ENCODE results near the gene FRS3.

DNA sequence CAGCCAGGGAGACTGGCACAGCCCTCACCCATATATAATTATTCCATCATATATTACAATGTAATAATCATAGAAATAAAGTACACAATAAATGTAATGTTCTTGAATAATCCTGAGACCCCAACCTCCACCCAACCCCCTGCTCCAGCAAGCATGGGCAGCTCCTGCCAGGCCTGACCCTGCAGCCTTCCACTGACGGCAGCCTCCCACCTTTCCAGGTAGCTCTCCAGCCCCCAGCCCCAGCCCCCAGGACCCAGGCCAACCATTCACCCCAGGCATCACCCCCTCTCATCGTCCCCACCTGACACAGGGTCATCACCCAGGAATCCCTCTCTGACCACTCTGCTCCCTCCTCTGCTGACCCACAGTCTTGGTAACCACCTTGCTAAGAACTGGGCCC is 58.9 kb downstream of the FRS3 start:
- TF ChIP-seq, protein P1, sequence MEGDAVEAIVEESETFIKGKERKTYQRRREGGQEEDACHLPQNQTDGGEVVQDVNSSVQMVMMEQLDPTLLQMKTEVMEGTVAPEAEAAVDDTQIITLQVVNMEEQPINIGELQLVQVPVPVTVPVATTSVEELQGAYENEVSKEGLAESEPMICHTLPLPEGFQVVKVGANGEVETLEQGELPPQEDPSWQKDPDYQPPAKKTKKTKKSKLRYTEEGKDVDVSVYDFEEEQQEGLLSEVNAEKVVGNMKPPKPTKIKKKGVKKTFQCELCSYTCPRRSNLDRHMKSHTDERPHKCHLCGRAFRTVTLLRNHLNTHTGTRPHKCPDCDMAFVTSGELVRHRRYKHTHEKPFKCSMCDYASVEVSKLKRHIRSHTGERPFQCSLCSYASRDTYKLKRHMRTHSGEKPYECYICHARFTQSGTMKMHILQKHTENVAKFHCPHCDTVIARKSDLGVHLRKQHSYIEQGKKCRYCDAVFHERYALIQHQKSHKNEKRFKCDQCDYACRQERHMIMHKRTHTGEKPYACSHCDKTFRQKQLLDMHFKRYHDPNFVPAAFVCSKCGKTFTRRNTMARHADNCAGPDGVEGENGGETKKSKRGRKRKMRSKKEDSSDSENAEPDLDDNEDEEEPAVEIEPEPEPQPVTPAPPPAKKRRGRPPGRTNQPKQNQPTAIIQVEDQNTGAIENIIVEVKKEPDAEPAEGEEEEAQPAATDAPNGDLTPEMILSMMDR (conservative IDR thresholded peaks at IDR 0.05) = no peak
- TF ChIP-seq EZH2 (IDR thresholded peaks at IDR 0.05; ENCODE audit: low read depth) = no peak

All from PC-9 (cell line).